Glutamatergic neuron (in vitro differentiated cells): Measurements from ENCODE around the gene PSD4. TPM values are rescaled to one million over a fixed set of nuclear protein-coding genes. Genes with fewer than 3 reads are reported as not detected.
A peak's percentile ranks its signal among the peaks of the same experiment; 100 is the strongest.

Experiments used
- DNase-seq: peaks from one replicate; pipeline ENCODE4 v3.0.0; 2022
- H3K27ac Mint-ChIP-seq: one replicate; pipeline ENCODE4 v1.8.0; 2020; ENCODE audit warnings: mild to moderate bottlenecking, mixed read lengths, inconsistent platforms; ENCODE audit not compliant: unreplicated experiment
- H3K27me3 Mint-ChIP-seq: one replicate; pipeline ENCODE4 v1.8.0; 2020; ENCODE audit warnings: mild to moderate bottlenecking, moderate library complexity, mixed read lengths, inconsistent platforms; ENCODE audit not compliant: unreplicated experiment
- H3K36me3 Mint-ChIP-seq: one replicate; pipeline ENCODE4 v1.8.0; 2020; ENCODE audit warnings: mild to moderate bottlenecking, mixed read lengths, inconsistent platforms; ENCODE audit not compliant: unreplicated experiment
- H3K4me1 Mint-ChIP-seq: one replicate; pipeline ENCODE4 v1.8.0; 2020; ENCODE audit warnings: mild to moderate bottlenecking, low read depth, mixed read lengths, inconsistent platforms; ENCODE audit not compliant: unreplicated experiment
- H3K4me3 Mint-ChIP-seq: one replicate; pipeline ENCODE4 v1.8.0; 2020; ENCODE audit warnings: mild to moderate bottlenecking, mixed read lengths, inconsistent platforms; ENCODE audit not compliant: unreplicated experiment
- H3K9me3 Mint-ChIP-seq: one replicate; pipeline ENCODE4 v1.8.0; 2020; ENCODE audit warnings: mild to moderate bottlenecking, moderate library complexity, mixed read lengths, inconsistent platforms; ENCODE audit not compliant: unreplicated experiment
- total RNA-seq: library from RNA; stranded (reverse); fragmentation: NEBNext Ultra II Directional; extraction: Animal tissue kit (Norgen Biotek cat#: 25700); gene quantifications from one replicate; pipeline ENCODE4 v1.2.1, GENCODE V29; 2021; ENCODE audit not compliant: unreplicated experiment
- TF ChIP-seq, protein P1 (sequence below): fragments of 200-600 bp; sonication (generic); IDR thresholded peaks from one replicate; pipeline ENCODE4 v1.5.0; 2021; ENCODE audit not compliant: partially characterized antibody, unreplicated experiment

The PSD4 gene
- total RNA-seq, 1 donor from 2014 or later = 1.2 TPM

DNA sequence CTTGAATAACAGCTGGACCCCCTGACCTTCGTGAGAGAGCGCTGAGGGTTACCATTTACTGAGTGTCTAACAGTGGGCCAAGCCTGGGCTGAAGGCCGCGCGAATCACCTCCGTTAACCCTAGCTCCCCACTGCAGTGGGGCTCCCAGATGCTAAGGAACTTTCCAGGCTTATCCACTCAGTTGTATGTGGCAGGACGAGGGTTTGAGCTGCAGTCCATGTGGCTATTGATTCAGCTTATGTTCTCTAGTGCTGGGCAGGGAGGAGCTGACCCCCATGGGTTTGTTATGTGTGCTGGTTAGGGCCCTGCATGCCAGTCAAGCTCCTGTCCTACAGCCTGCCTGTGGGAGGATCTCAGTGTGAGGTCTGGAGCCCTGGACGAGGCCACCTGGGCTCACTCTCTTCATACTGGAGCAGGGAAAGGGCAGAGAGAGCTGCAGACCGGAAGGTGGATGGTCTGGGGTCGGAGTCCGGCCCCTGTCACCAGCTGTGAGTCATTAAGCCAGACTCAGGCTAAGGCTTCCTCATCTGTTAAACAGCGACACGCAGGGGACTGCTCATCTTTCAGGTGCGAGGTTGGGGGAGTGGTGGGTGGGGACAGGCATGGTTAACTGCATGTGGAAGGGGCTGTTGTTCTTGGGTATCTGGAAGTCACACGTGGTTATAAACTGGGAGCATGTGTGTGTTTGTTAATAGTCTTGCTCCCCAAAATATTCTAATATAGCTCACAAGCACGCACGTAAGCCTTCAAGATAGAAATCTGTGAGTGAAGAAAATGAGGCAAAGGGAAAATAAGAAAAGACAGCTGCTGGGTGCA, 6.6 kb downstream of the PSD4 start:
- Mint-ChIP-seq H3K9me3 (peaks cover 8% of the 10 kb centered on the region), H3K27me3 (peaks cover 8% of the 10 kb centered on the region), H3K4me3 (no peak overlapping the region), H3K27ac (no peak overlapping the region), H3K4me1 (peaks cover 20% of the 10 kb centered on the region), H3K36me3 (no peaks in the 10 kb centered on the region)
- no peak for DNase-seq
- TF ChIP-seq, protein P1, sequence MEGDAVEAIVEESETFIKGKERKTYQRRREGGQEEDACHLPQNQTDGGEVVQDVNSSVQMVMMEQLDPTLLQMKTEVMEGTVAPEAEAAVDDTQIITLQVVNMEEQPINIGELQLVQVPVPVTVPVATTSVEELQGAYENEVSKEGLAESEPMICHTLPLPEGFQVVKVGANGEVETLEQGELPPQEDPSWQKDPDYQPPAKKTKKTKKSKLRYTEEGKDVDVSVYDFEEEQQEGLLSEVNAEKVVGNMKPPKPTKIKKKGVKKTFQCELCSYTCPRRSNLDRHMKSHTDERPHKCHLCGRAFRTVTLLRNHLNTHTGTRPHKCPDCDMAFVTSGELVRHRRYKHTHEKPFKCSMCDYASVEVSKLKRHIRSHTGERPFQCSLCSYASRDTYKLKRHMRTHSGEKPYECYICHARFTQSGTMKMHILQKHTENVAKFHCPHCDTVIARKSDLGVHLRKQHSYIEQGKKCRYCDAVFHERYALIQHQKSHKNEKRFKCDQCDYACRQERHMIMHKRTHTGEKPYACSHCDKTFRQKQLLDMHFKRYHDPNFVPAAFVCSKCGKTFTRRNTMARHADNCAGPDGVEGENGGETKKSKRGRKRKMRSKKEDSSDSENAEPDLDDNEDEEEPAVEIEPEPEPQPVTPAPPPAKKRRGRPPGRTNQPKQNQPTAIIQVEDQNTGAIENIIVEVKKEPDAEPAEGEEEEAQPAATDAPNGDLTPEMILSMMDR = no peak

DNA sequence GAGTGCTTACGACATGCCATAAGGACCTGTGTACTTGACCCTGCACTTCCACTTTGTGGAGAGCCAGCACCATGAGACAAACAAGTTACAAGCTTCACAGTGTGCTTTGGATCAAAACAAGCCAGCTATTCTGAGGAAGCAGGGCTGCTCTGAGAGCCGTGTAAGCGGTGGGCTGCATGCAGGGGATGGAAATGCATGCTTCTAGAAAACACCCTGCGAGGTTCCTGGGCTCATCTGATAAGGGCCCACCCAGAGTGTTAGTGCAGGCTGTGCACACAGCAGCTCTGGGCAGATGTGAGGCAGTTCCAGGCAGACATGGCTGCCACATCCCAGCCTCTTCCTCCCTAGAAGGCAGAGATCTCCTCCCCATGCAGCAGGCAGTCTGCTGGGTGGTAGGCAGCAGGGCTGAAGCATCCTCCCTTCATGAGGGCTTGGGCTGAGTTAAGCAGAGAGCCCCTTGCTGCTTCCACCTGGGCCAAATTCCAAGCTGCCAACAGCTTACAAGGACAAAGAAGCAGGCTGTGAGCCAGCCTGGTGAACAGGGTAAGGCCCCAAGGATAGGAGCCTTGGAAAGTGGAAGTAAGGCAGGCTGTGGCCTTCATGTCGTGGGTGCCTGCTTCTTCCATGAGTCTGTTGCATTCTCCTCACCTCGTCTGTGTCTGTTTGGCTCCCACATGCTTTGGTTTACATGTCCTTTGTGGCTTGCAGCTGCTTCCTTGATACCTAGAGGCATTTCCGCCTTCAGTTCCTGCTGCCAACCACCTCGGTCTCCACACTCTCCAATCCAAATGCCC, 7.7 kb downstream of the PSD4 start:
- no peak for DNase-seq
- Mint-ChIP-seq H3K27ac (peak overlapping the region; percentile 73), H3K27me3 (peaks cover 10% of the 10 kb centered on the region), H3K4me1 (peaks cover 19% of the 10 kb centered on the region), H3K9me3 (peaks cover 8% of the 10 kb centered on the region), H3K36me3 (no peaks in the 10 kb centered on the region), H3K4me3 (no peak overlapping the region)
- TF ChIP-seq, protein P1 = no peak

DNA sequence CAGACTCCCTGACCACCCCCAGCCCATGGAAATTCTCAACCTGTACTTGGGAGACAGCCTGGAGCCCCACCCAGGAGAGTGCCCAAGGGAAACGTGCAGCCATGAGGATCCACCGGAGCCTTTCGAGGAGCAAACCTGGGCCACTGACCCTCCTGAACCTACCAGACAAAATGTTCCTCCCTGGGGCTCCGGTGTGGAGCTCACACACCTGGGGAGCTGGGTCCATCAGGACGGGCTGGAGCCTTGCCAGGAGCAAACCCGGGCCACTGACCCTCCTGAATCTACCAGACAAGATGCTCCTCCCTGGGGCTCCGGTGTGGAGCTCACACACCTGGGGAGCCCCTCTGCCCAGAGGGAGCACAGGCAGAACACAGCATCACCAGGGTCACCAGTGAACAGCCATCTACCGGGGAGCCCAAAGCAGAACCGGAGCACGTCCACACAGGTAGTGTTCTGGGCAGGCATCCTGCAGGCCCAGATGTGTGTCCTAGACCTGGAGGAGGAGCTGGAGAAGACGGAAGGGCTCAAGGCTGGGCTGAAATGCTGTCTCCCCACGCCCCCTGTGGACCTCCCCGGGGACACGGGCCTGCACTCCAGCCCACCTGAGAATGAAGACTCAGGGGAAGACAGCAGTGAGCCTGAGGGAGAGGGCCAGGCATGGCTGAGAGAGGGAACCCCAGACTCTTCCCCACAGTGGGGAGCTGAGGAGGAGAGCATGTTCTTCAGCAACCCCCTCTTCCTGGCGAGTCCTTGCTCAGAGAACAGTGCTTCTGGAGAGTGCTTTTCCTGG, 8.9 kb downstream of the PSD4 start:
- Mint-ChIP-seq H3K4me3 (no peak overlapping the region), H3K9me3 (peaks cover 8% of the 10 kb centered on the region), H3K36me3 (no peaks in the 10 kb centered on the region), H3K27me3 (peaks cover 10% of the 10 kb centered on the region), H3K27ac (no peak overlapping the region), H3K4me1 (peaks cover 19% of the 10 kb centered on the region)
- TF ChIP-seq, protein P1 = no peak
- no peak for DNase-seq

DNA sequence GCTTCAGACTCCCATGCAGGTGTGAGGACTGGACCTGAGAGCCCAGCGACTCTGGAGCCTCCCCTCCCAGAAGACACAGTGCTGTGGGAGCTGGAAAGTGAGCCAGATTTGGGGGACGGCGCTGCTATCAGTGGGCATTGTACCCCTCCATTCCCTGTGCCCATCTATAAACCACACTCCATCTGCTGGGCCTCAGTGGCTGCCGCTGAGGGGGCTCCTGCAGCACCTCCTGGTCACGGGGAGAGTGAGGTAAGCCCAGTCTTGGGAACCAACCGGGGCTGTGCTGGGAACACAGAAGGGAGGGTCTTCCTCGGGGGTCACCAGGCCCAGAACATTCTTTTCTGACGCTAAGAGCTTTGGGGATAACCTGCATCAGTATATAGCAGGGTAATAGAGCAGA, 9.5 kb downstream of the PSD4 start:
- no peak for DNase-seq
- no peak overlapping the region for H3K27ac Mint-ChIP-seq
- H3K4me1 Mint-ChIP-seq = peaks cover 19% of the 10 kb centered on the region
- TF ChIP-seq, protein P1 = no peak
- no peaks in the 10 kb centered on the region for H3K36me3 Mint-ChIP-seq
- H3K4me3 Mint-ChIP-seq = no peak overlapping the region
- peaks cover 8% of the 10 kb centered on the region for H3K9me3 Mint-ChIP-seq
- H3K27me3 Mint-ChIP-seq = peaks cover 10% of the 10 kb centered on the region
